Glutamatergic neuron (in vitro differentiated cells): ENCODE measurements around the gene MINDY4. TPM values are rescaled to one million over a fixed set of nuclear protein-coding genes. Genes with fewer than 3 reads are reported as not detected.

Source experiments
- DNase-seq: peaks from one replicate; pipeline ENCODE4 v3.0.0; 2022
- H3K27ac Mint-ChIP-seq: one replicate; pipeline ENCODE4 v1.8.0; 2020; ENCODE audit warnings: mild to moderate bottlenecking, mixed read lengths, inconsistent platforms; ENCODE audit not compliant: unreplicated experiment
- H3K27me3 Mint-ChIP-seq: one replicate; pipeline ENCODE4 v1.8.0; 2020; ENCODE audit warnings: mild to moderate bottlenecking, moderate library complexity, mixed read lengths, inconsistent platforms; ENCODE audit not compliant: unreplicated experiment
- H3K36me3 Mint-ChIP-seq: one replicate; pipeline ENCODE4 v1.8.0; 2020; ENCODE audit warnings: mild to moderate bottlenecking, mixed read lengths, inconsistent platforms; ENCODE audit not compliant: unreplicated experiment
- H3K4me1 Mint-ChIP-seq: one replicate; pipeline ENCODE4 v1.8.0; 2020; ENCODE audit warnings: mild to moderate bottlenecking, low read depth, mixed read lengths, inconsistent platforms; ENCODE audit not compliant: unreplicated experiment
- H3K4me3 Mint-ChIP-seq: one replicate; pipeline ENCODE4 v1.8.0; 2020; ENCODE audit warnings: mild to moderate bottlenecking, mixed read lengths, inconsistent platforms; ENCODE audit not compliant: unreplicated experiment
- H3K9me3 Mint-ChIP-seq: one replicate; pipeline ENCODE4 v1.8.0; 2020; ENCODE audit warnings: mild to moderate bottlenecking, moderate library complexity, mixed read lengths, inconsistent platforms; ENCODE audit not compliant: unreplicated experiment
- CTCF ChIP-seq: fragments of 200-600 bp; sonication (generic); IDR thresholded peaks from one replicate; pipeline ENCODE4 v1.5.0; 2021; ENCODE audit not compliant: partially characterized antibody, unreplicated experiment
- total RNA-seq: library from RNA; stranded (reverse); fragmentation: NEBNext Ultra II Directional; extraction: Animal tissue kit (Norgen Biotek cat#: 25700); gene quantifications from one replicate; pipeline ENCODE4 v1.2.1, GENCODE V29; 2021; ENCODE audit not compliant: unreplicated experiment

Gene MINDY4
- total RNA-seq, 1 donor from 2014 or later, result 2.3 TPM

DNA sequence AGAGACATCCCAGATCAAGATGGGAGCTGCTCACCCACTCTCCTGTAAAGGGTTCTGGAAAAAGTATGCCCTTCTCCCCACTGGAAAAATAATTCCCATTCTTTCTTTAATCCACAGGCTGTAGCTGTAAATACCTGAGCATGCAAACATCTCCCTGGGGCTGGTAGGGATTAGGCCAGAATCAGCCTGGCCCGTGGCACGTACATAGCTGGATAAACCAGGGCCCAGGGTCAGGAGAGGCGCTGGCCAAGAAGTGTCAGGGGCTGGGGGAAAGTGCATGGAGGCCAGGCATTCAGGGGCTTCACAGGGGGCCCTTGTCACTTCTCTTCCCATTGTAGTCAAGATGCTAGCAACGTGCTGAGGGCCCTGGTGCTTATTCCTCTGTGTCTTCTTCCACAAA lies 109.7 kb downstream of the MINDY4 start:
- H3K27me3 Mint-ChIP-seq, result peaks cover 2% of the 10 kb centered on the region
- H3K4me1 Mint-ChIP-seq, result no peaks in the 10 kb centered on the region
- H3K36me3 Mint-ChIP-seq, result no peaks in the 10 kb centered on the region
- H3K4me3 Mint-ChIP-seq, result no peak overlapping the region
- H3K9me3 Mint-ChIP-seq, result peaks cover 8% of the 10 kb centered on the region
- DNase-seq, result no peak
- TF ChIP-seq CTCF, result no peak
- H3K27ac Mint-ChIP-seq, result no peak overlapping the region

- H3K27ac Mint-ChIP-seq, result no peak overlapping the region
Observed at GRCh38 chr7:30881448-30881847, 110.2 kb downstream of the MINDY4 start.

DNA sequence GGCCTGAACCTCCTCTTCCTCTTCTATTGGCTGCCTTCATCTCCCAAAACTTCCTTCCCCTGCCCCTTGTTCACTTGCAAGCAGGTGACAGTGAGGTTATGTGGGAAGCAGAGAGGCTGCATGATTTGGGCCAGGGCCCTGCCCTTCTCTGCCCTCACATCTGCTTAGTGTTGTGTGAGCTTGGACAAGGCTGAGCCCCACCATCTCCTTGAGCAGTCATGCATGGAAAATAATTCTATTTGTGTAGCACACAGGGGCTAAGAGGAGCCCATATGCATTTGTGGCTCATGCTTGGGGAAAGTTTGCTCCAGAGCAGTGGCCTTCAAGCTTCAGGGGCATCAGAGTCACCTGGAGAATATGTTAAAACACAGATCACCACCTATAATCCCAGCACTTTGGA lies 113.7 kb downstream of the MINDY4 start:
- no peak overlapping the region for H3K27ac Mint-ChIP-seq
- H3K9me3 Mint-ChIP-seq, result peaks cover 6% of the 10 kb centered on the region
- H3K4me3 Mint-ChIP-seq, result no peak overlapping the region
- peaks cover 6% of the 10 kb centered on the region for H3K4me1 Mint-ChIP-seq
- H3K27me3 Mint-ChIP-seq, result peaks cover 4% of the 10 kb centered on the region
- no peaks in the 10 kb centered on the region for H3K36me3 Mint-ChIP-seq
- no peak for TF ChIP-seq CTCF
- DNase-seq, result no peak

More at GRCh38 chr7:30881448-30881847, 110.2 kb downstream of the MINDY4 start:
- Mint-ChIP-seq H3K36me3 (no peaks in the 10 kb centered on the region), H3K27me3 (peaks cover 2% of the 10 kb centered on the region), H3K9me3 (peaks cover 8% of the 10 kb centered on the region), H3K4me3 (no peak overlapping the region), H3K4me1 (no peaks in the 10 kb centered on the region)
- DNase-seq, result no peak
- TF ChIP-seq CTCF, result no peak

DNA sequence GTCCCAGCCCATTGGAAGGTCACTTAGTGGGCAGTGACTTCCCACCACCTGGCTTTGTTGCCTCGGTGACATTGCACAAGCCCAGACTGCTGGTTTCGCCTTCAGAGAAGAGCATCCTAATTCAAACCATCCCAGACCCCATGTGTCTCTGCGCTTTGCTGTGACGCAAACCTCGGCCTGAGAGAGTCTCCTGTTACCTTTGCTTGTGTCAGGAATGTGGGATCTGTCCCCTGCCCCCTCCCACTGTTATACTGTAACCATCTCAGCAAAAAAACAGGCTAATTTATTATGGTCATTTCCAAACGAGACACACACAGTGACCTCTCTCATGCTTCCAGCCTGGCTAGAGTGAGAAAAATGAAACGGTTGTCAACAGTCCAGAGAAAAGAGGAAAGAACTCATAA lies 115.4 kb downstream of the MINDY4 start:
- Mint-ChIP-seq H3K36me3 (peaks cover 6% of the 10 kb centered on the region), H3K4me3 (no peak overlapping the region), H3K9me3 (peaks cover 9% of the 10 kb centered on the region), H3K27ac (no peak overlapping the region), H3K4me1 (peaks cover 6% of the 10 kb centered on the region), H3K27me3 (peaks cover 2% of the 10 kb centered on the region)
- no peak for DNase-seq
- TF ChIP-seq CTCF, result no peak

- Mint-ChIP-seq H3K36me3 (peaks cover 6% of the 10 kb centered on the region), H3K4me1 (peaks cover 6% of the 10 kb centered on the region), H3K4me3 (no peak overlapping the region), H3K27me3 (peaks cover 2% of the 10 kb centered on the region), H3K27ac (no peak overlapping the region), H3K9me3 (peaks cover 9% of the 10 kb centered on the region)
- TF ChIP-seq CTCF, result no peak
- DNase-seq, result no peak
Observed at GRCh38 chr7:30887464-30887872, 116.3 kb downstream of the MINDY4 start.
